ENCODE measurements around the gene USP25.

The USP25 gene

GRCh38 chr21:15820852-15821379 lies 91.1 kb downstream of the USP25 start:
- H3K4me1 ChIP-seq (ENCODE audit: control insufficient read depth in 1 of 2, insufficient read depth in 2 of 2, low read length in 2 of 2) = no peaks in the 10 kb centered on the region
- H2BK12ac ChIP-seq (ENCODE audit: low read length) = no peak overlapping the region
- no peak overlapping the region for H3K18ac ChIP-seq (ENCODE audit: low read length)
- H3K14ac ChIP-seq (ENCODE audit: low read length) = no peak overlapping the region
- H4K91ac ChIP-seq (ENCODE audit: low read depth, low read length) = no peak overlapping the region
- no peak overlapping the region for H4K8ac ChIP-seq (ENCODE audit: low read depth, low read length)
- no peak overlapping the region for H3K23ac ChIP-seq (ENCODE audit: low read length)
- no peak overlapping the region for H2AFZ ChIP-seq (ENCODE audit: insufficient read depth, low read length, poor library complexity)
- no peaks in the 10 kb centered on the region for H3K79me2 ChIP-seq (ENCODE audit: control insufficient read depth, insufficient read depth, low read length, poor library complexity)
- H4K12ac ChIP-seq (ENCODE audit: low read depth, low read length) = no peak overlapping the region
- no peak overlapping the region for H3K4me3 ChIP-seq (ENCODE audit: low read depth, low read length)
- no peak overlapping the region for H2AK5ac ChIP-seq (ENCODE audit: low read length)
- H2BK120ac ChIP-seq (ENCODE audit: insufficient read depth, low read length, poor library complexity) = no peak overlapping the region
- no CpG with 5 or more reads among the region's 3 CpGs for WGBS (ENCODE audit: extremely low coverage, insufficient coverage, insufficient read length)
- no peak overlapping the region for H3K27ac ChIP-seq (ENCODE audit: low read depth, low read length)
- no peak overlapping the region for H3K9ac ChIP-seq (ENCODE audit: low read length)
- H3K79me1 ChIP-seq (ENCODE audit: low read length) = no peaks in the 10 kb centered on the region
- H2BK5ac ChIP-seq (ENCODE audit: low read depth, low read length, poor library complexity) = no peak overlapping the region
- no peaks in the 10 kb centered on the region for H3K9me3 ChIP-seq (ENCODE audit: insufficient read depth, low read depth, low read length)
- no peak for DNase-seq
- no peaks in the 10 kb centered on the region for H3K27me3 ChIP-seq (ENCODE audit: insufficient read depth, low read length)
- H3K4ac ChIP-seq (ENCODE audit: low read depth, low read length) = no peak overlapping the region
- H3K36me3 ChIP-seq (ENCODE audit: control insufficient read depth in 1 of 2, insufficient read depth in 2 of 2, low read length in 2 of 2) = peaks cover 7 to 9% of the 10 kb centered on the region in 2 experiments
- no peak overlapping the region for H3K4me2 ChIP-seq (ENCODE audit: low read length)

- Histone ChIP-seq H3K4me3 (ENCODE audit: low read depth, low read length) (no peak overlapping the region), H4K91ac (ENCODE audit: low read depth, low read length) (no peak overlapping the region), H3K79me2 (ENCODE audit: control insufficient read depth, insufficient read depth, low read length, poor library complexity) (no peaks in the 10 kb centered on the region), H3K23ac (ENCODE audit: low read length) (no peak overlapping the region), H2AK5ac (ENCODE audit: low read length) (no peak overlapping the region), H3K4me2 (ENCODE audit: low read length) (no peak overlapping the region), H3K4ac (ENCODE audit: low read depth, low read length) (no peak overlapping the region), H2BK12ac (ENCODE audit: low read length) (no peak overlapping the region), H3K27me3 (ENCODE audit: insufficient read depth, low read length) (no peaks in the 10 kb centered on the region), H3K4me1 (ENCODE audit: control insufficient read depth in 1 of 2, insufficient read depth in 2 of 2, low read length in 2 of 2) (no peaks in the 10 kb centered on the region), H3K27ac (ENCODE audit: low read depth, low read length) (no peak overlapping the region), H2BK120ac (ENCODE audit: insufficient read depth, low read length, poor library complexity) (no peak overlapping the region), H4K12ac (ENCODE audit: low read depth, low read length) (no peak overlapping the region), H3K9ac (ENCODE audit: low read length) (no peak overlapping the region), H2BK5ac (ENCODE audit: low read depth, low read length, poor library complexity) (no peak overlapping the region), H3K9me3 (ENCODE audit: insufficient read depth, low read depth, low read length) (no peaks in the 10 kb centered on the region), H4K8ac (ENCODE audit: low read depth, low read length) (no peak overlapping the region), H3K79me1 (ENCODE audit: low read length) (no peaks in the 10 kb centered on the region), H3K36me3 (ENCODE audit: control insufficient read depth in 1 of 2, insufficient read depth in 2 of 2, low read length in 2 of 2) (peaks cover 5 to 7% of the 10 kb centered on the region in 2 experiments), H3K14ac (ENCODE audit: low read length) (no peak overlapping the region), H3K18ac (ENCODE audit: low read length) (no peak overlapping the region), H2AFZ (ENCODE audit: insufficient read depth, low read length, poor library complexity) (no peak overlapping the region)
- no CpG with 5 or more reads among the region's 4 CpGs for WGBS (ENCODE audit: extremely low coverage, insufficient coverage, insufficient read length)
- no peak for DNase-seq
These were observed 93.8 kb downstream of the USP25 start for GRCh38 chr21:15823486-15824150.

- Histone ChIP-seq H3K9ac (ENCODE audit: low read length) (no peak overlapping the region), H3K4ac (ENCODE audit: low read depth, low read length) (no peak overlapping the region), H3K23ac (ENCODE audit: low read length) (no peak overlapping the region), H3K18ac (ENCODE audit: low read length) (no peak overlapping the region), H3K14ac (ENCODE audit: low read length) (no peak overlapping the region), H3K36me3 (ENCODE audit: control insufficient read depth in 1 of 2, insufficient read depth in 2 of 2, low read length in 2 of 2) (peaks cover 5 to 7% of the 10 kb centered on the region in 2 experiments), H2BK5ac (ENCODE audit: low read depth, low read length, poor library complexity) (no peak overlapping the region), H4K12ac (ENCODE audit: low read depth, low read length) (no peak overlapping the region), H3K9me3 (ENCODE audit: insufficient read depth, low read depth, low read length) (no peaks in the 10 kb centered on the region), H3K27ac (ENCODE audit: low read depth, low read length) (no peak overlapping the region), H3K4me1 (ENCODE audit: control insufficient read depth in 1 of 2, insufficient read depth in 2 of 2, low read length in 2 of 2) (no peaks in the 10 kb centered on the region), H3K4me2 (ENCODE audit: low read length) (no peak overlapping the region), H2BK12ac (ENCODE audit: low read length) (no peak overlapping the region), H2AFZ (ENCODE audit: insufficient read depth, low read length, poor library complexity) (no peak overlapping the region), H3K79me1 (ENCODE audit: low read length) (no peaks in the 10 kb centered on the region), H3K79me2 (ENCODE audit: control insufficient read depth, insufficient read depth, low read length, poor library complexity) (no peaks in the 10 kb centered on the region), H3K27me3 (ENCODE audit: insufficient read depth, low read length) (no peaks in the 10 kb centered on the region), H3K4me3 (ENCODE audit: low read depth, low read length) (no peak overlapping the region), H2BK120ac (ENCODE audit: insufficient read depth, low read length, poor library complexity) (no peak overlapping the region), H2AK5ac (ENCODE audit: low read length) (no peak overlapping the region), H4K91ac (ENCODE audit: low read depth, low read length) (no peak overlapping the region), H4K8ac (ENCODE audit: low read depth, low read length) (no peak overlapping the region)
- no peak for DNase-seq
- no CpG with 5 or more reads among the region's 2 CpGs for WGBS (ENCODE audit: extremely low coverage, insufficient coverage, insufficient read length)
These were observed 95.9 kb downstream of the USP25 start for GRCh38 chr21:15825700-15826099.

GRCh38 chr21:15826147-15826780 lies 96.5 kb downstream of the USP25 start:
- Histone ChIP-seq H3K9ac (ENCODE audit: low read length) (no peak overlapping the region), H3K36me3 (ENCODE audit: control insufficient read depth in 1 of 2, insufficient read depth in 2 of 2, low read length in 2 of 2) (peaks cover 6 to 7% of the 10 kb centered on the region in 2 experiments), H4K8ac (ENCODE audit: low read depth, low read length) (no peak overlapping the region), H3K79me1 (ENCODE audit: low read length) (no peaks in the 10 kb centered on the region), H3K23ac (ENCODE audit: low read length) (no peak overlapping the region), H3K27ac (ENCODE audit: low read depth, low read length) (no peak overlapping the region), H2BK5ac (ENCODE audit: low read depth, low read length, poor library complexity) (no peak overlapping the region), H3K27me3 (ENCODE audit: insufficient read depth, low read length) (no peaks in the 10 kb centered on the region), H2AK5ac (ENCODE audit: low read length) (no peak overlapping the region), H4K12ac (ENCODE audit: low read depth, low read length) (no peak overlapping the region), H3K4ac (ENCODE audit: low read depth, low read length) (no peak overlapping the region), H3K4me3 (ENCODE audit: low read depth, low read length) (no peak overlapping the region), H3K4me1 (ENCODE audit: control insufficient read depth in 1 of 2, insufficient read depth in 2 of 2, low read length in 2 of 2) (no peaks in the 10 kb centered on the region), H3K79me2 (ENCODE audit: control insufficient read depth, insufficient read depth, low read length, poor library complexity) (no peaks in the 10 kb centered on the region), H3K9me3 (ENCODE audit: insufficient read depth, low read depth, low read length) (no peaks in the 10 kb centered on the region), H4K91ac (ENCODE audit: low read depth, low read length) (no peak overlapping the region), H2BK12ac (ENCODE audit: low read length) (no peak overlapping the region), H2BK120ac (ENCODE audit: insufficient read depth, low read length, poor library complexity) (no peak overlapping the region), H3K4me2 (ENCODE audit: low read length) (no peak overlapping the region), H3K18ac (ENCODE audit: low read length) (no peak overlapping the region), H3K14ac (ENCODE audit: low read length) (no peak overlapping the region), H2AFZ (ENCODE audit: insufficient read depth, low read length, poor library complexity) (no peak overlapping the region)
- DNase-seq = peak; percentile 50 to 85
- no CpG with 5 or more reads among the region's 5 CpGs for WGBS (ENCODE audit: extremely low coverage, insufficient coverage, insufficient read length)

Measured in trophoblast cell (in vitro differentiated cells and primary cell).